HG03280 (cell line): ENCODE results near the gene GAST.
"Not testable (repeated sequence)": the region's sequence is repeated elsewhere in the genome, so short reads cannot be mapped to it uniquely, and the experiment has no call there.

Source experiments
- ATAC-seq: cut with Tn5 transposase; IDR thresholded peaks from one replicate; pipeline ENCODE4 v1.9.1; 2021; ENCODE audit warnings: mild to moderate bottlenecking, moderate library complexity; ENCODE audit not compliant: unreplicated experiment

The GAST gene

GRCh38 chr17:41683441-41684007, 28.6 kb upstream of the GAST start:
- ATAC-seq = no peak

GRCh38 chr17:41684035-41684434, 28.1 kb upstream of the GAST start:
- ATAC-seq = no peak

- not testable (repeated sequence) for ATAC-seq
Measured at GRCh38 chr17:41685753-41686152, 26.4 kb upstream of the GAST start.

GRCh38 chr17:41686281-41686680, 25.9 kb upstream of the GAST start:
- no peak for ATAC-seq

- no peak for ATAC-seq
Measured at GRCh38 chr17:41687828-41688640, 24.1 kb upstream of the GAST start.

GRCh38 chr17:41688641-41689496, 23.3 kb upstream of the GAST start, which contains the start of gene EIF1:
TSS of gene EIF1 (plus strand) at chr17:41688885. CDS start at chr17:41689039, 154 bp downstream.
- ATAC-seq = peak; percentile 77

- no peak for ATAC-seq
Measured at GRCh38 chr17:41689497-41690299, 22.4 kb upstream of the GAST start.

GRCh38 chr17:41690497-41690896, 21.6 kb upstream of the GAST start:
- no peak for ATAC-seq

- ATAC-seq = no peak
Measured at GRCh38 chr17:41691031-41691777, 20.9 kb upstream of the GAST start.

- ATAC-seq = no peak
Measured at GRCh38 chr17:41692722-41693521, 19.2 kb upstream of the GAST start.

- no peak for ATAC-seq
Measured at GRCh38 chr17:41695134-41695661, 16.9 kb upstream of the GAST start.

GRCh38 chr17:41695954-41696757, 16.0 kb upstream of the GAST start:
- no peak for ATAC-seq

GRCh38 chr17:41697122-41697962, 14.8 kb upstream of the GAST start:
- ATAC-seq = no peak

- ATAC-seq = not testable (repeated sequence)
Measured at GRCh38 chr17:41700843-41701242, 11.3 kb upstream of the GAST start.

GRCh38 chr17:41702712-41703111, 9.4 kb upstream of the GAST start:
- no peak for ATAC-seq

- ATAC-seq = no peak
Measured at GRCh38 chr17:41705271-41705991, 6.7 kb upstream of the GAST start.
